Measurements from ENCODE around the gene ETS2. TPM values are rescaled to one million over a fixed set of nuclear protein-coding genes. Genes with fewer than 3 reads are reported as not detected.
A peak's percentile ranks its signal among the peaks of the same experiment; 100 is the strongest.

Gene ETS2
- total RNA-seq, 1 experiment from 2014 or later: 20.4 TPM

- TF ChIP-seq, protein P1, sequence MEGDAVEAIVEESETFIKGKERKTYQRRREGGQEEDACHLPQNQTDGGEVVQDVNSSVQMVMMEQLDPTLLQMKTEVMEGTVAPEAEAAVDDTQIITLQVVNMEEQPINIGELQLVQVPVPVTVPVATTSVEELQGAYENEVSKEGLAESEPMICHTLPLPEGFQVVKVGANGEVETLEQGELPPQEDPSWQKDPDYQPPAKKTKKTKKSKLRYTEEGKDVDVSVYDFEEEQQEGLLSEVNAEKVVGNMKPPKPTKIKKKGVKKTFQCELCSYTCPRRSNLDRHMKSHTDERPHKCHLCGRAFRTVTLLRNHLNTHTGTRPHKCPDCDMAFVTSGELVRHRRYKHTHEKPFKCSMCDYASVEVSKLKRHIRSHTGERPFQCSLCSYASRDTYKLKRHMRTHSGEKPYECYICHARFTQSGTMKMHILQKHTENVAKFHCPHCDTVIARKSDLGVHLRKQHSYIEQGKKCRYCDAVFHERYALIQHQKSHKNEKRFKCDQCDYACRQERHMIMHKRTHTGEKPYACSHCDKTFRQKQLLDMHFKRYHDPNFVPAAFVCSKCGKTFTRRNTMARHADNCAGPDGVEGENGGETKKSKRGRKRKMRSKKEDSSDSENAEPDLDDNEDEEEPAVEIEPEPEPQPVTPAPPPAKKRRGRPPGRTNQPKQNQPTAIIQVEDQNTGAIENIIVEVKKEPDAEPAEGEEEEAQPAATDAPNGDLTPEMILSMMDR (IDR thresholded peaks at IDR 0.05; ENCODE audit: insufficient read depth in 1 of 2, low read depth in 1 of 2, low read length in 1 of 2, severe bottlenecking in 1 of 2, unreplicated experiment in 1 of 2): no peak
- no TSS peak for BruUV-seq (replicated peaks)
- peaks cover 51% of the 10 kb centered on the region for H3K4me1 ChIP-seq
- H3K4me3 Mint-ChIP-seq (ENCODE audit: unreplicated experiment): no peak overlapping the region
- intact Hi-C loops (cut with micrococcal nuclease; ENCODE audit: unreplicated experiment): no loop called here
- no peaks in the 10 kb centered on the region for H3K9me3 Mint-ChIP-seq (ENCODE audit: unreplicated experiment)
- peaks cover 16% of the 10 kb centered on the region for H3K4me1 Mint-ChIP-seq (ENCODE audit: low read depth, unreplicated experiment)
- ChIA-PET CTCF (no interaction called here), POLR2A (no interaction called here)
- DNase-seq: no peak
- no peaks in the 10 kb centered on the region for H3K9me3 ChIP-seq
- no peaks in the 10 kb centered on the region for H3K27me3 Mint-ChIP-seq (ENCODE audit: insufficient read depth, unreplicated experiment)
- no peaks in the 10 kb centered on the region for H3K36me3 ChIP-seq (ENCODE audit: control insufficient read depth, insufficient read depth, low read length)
- H3K36me3 Mint-ChIP-seq (ENCODE audit: insufficient read depth, unreplicated experiment): no peaks in the 10 kb centered on the region
- H3K4me3 ChIP-seq (ENCODE audit: low read depth, low read length): no peak overlapping the region
- H3K27ac Mint-ChIP-seq (ENCODE audit: unreplicated experiment): peak overlapping the region; percentile 59
- no peaks in the 10 kb centered on the region for H3K27me3 ChIP-seq (replicated peaks; ENCODE audit: control insufficient read depth, insufficient read depth, low read length)
Observed at GRCh38 chr21:38789275-38789674, 16.5 kb upstream of the ETS2 start.

- TF ChIP-seq, protein P1 (IDR thresholded peaks at IDR 0.05; ENCODE audit: insufficient read depth in 1 of 2, low read depth in 1 of 2, low read length in 1 of 2, severe bottlenecking in 1 of 2, unreplicated experiment in 1 of 2): no peak
- no peak for DNase-seq
- Histone ChIP-seq H3K36me3 (ENCODE audit: control insufficient read depth, insufficient read depth, low read length) (no peaks in the 10 kb centered on the region), H3K4me1 (peaks cover 50% of the 10 kb centered on the region), H3K4me3 (ENCODE audit: low read depth, low read length) (no peak overlapping the region), H3K9me3 (no peaks in the 10 kb centered on the region), H3K27me3 (replicated peaks; ENCODE audit: control insufficient read depth, insufficient read depth, low read length) (no peaks in the 10 kb centered on the region)
- ChIA-PET POLR2A (no interaction called here), CTCF (no interaction called here)
- Mint-ChIP-seq H3K4me3 (ENCODE audit: unreplicated experiment) (no peak overlapping the region), H3K4me1 (ENCODE audit: low read depth, unreplicated experiment) (peaks cover 17% of the 10 kb centered on the region), H3K27ac (ENCODE audit: unreplicated experiment) (no peak overlapping the region), H3K36me3 (ENCODE audit: insufficient read depth, unreplicated experiment) (no peaks in the 10 kb centered on the region), H3K9me3 (ENCODE audit: unreplicated experiment) (no peaks in the 10 kb centered on the region), H3K27me3 (ENCODE audit: insufficient read depth, unreplicated experiment) (no peaks in the 10 kb centered on the region)
- BruUV-seq (replicated peaks): no TSS peak
- intact Hi-C loops (cut with micrococcal nuclease; ENCODE audit: unreplicated experiment): no loop called here
Observed at GRCh38 chr21:38790059-38790458, 15.7 kb upstream of the ETS2 start.

DNA sequence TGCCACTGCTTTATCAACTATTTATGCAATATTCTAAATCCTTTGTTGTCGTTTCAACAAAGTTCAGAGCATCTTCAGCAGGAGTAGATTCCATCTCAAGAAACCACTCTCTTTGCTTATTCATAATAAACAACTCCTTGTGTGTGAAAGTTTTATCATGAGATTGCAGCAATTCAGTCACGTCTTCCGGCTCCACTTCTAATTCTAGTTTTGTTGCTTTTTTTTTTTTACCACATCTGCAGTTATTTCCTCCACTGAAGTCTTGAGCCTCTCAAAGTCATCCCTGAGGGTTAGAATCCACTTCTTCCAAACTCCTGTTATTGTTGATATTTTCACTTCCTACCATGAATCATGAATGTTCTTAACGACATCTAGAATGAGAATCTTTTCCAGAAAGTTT is 14.8 kb upstream of the ETS2 start:
- no peaks in the 10 kb centered on the region for H3K9me3 ChIP-seq
- no TSS peak for BruUV-seq (replicated peaks)
- no peak overlapping the region for H3K4me3 Mint-ChIP-seq (ENCODE audit: unreplicated experiment)

More for the DNA sequence above, 14.8 kb upstream of the ETS2 start:
- CTCF ChIA-PET: no interaction called here
- H3K36me3 Mint-ChIP-seq (ENCODE audit: insufficient read depth, unreplicated experiment): no peaks in the 10 kb centered on the region
- H3K27ac Mint-ChIP-seq (ENCODE audit: unreplicated experiment): no peak overlapping the region
- DNase-seq: no peak
- peaks cover 16% of the 10 kb centered on the region for H3K4me1 Mint-ChIP-seq (ENCODE audit: low read depth, unreplicated experiment)
- peaks cover 42% of the 10 kb centered on the region for H3K4me1 ChIP-seq
- TF ChIP-seq, protein P1 (IDR thresholded peaks at IDR 0.05; ENCODE audit: insufficient read depth in 1 of 2, low read depth in 1 of 2, low read length in 1 of 2, severe bottlenecking in 1 of 2, unreplicated experiment in 1 of 2): no peak
- POLR2A ChIA-PET: no interaction called here
- H3K9me3 Mint-ChIP-seq (ENCODE audit: unreplicated experiment): no peaks in the 10 kb centered on the region
- H3K36me3 ChIP-seq (ENCODE audit: control insufficient read depth, insufficient read depth, low read length): no peaks in the 10 kb centered on the region
- no peak overlapping the region for H3K4me3 ChIP-seq (ENCODE audit: low read depth, low read length)
- no peaks in the 10 kb centered on the region for H3K27me3 Mint-ChIP-seq (ENCODE audit: insufficient read depth, unreplicated experiment)
- intact Hi-C loops (cut with micrococcal nuclease; ENCODE audit: unreplicated experiment): no loop called here
- H3K27me3 ChIP-seq (replicated peaks; ENCODE audit: control insufficient read depth, insufficient read depth, low read length): no peaks in the 10 kb centered on the region

All from Caco-2 (cell line).